HepG2 (cell line): Measurements from ENCODE around the gene HSPA13. TPM values are rescaled to one million over a fixed set of nuclear protein-coding genes. Genes with fewer than 3 reads are reported as not detected.

Experiments
- BRD4 ChIP-seq: sonication (generic); formaldehyde crosslinking; IDR thresholded peaks from 2 replicates; pipeline ENCODE4 v1.4.0; 2020; ENCODE audit warnings: missing genetic modification reagents
- DR1 ChIP-seq: sonication (generic); formaldehyde crosslinking; IDR thresholded peaks from 2 replicates; pipeline ENCODE4 v1.8.0; 2021; ENCODE audit warnings: mild to moderate bottlenecking, missing genetic modification reagents, inconsistent platforms
- FOXA3 ChIP-seq: IDR thresholded peaks from 2 replicates; pipeline ENCODE4 v1.6.1; 2016; ENCODE audit warnings: missing genetic modification reagents, missing compliant biosample characterization
- GATAD2A ChIP-seq: IDR thresholded peaks from 2 replicates; pipeline ENCODE4 v1.6.1; 2016
- HOXA9 ChIP-seq: sonication (generic); formaldehyde crosslinking; IDR thresholded peaks from 2 replicates; pipeline ENCODE4 v1.8.1; 2022; ENCODE audit warnings: missing genetic modification reagents, mild to moderate bottlenecking, moderate library complexity, borderline replicate concordance
- RXRB ChIP-seq: IDR thresholded peaks from 2 replicates; pipeline ENCODE4 v1.6.1; 2016; ENCODE audit warnings: borderline replicate concordance, missing genetic modification reagents, missing compliant biosample characterization
- TGIF2 ChIP-seq: IDR thresholded peaks from 2 replicates; pipeline ENCODE4 v1.6.1; 2016; ENCODE audit warnings: control low read depth, missing compliant biosample characterization
- TP53 ChIP-seq: sonication (generic); formaldehyde crosslinking; conservative IDR thresholded peaks from 2 replicates; pipeline ENCODE4 v1.4.0; 2020; ENCODE audit warnings: missing genetic modification reagents
- ZBTB20 ChIP-seq: sonication (generic); formaldehyde crosslinking; IDR thresholded peaks from 2 replicates; pipeline ENCODE4 v1.8.1; 2023; ENCODE audit warnings: missing genetic modification reagents, low read depth, mild to moderate bottlenecking, borderline replicate concordance
- ZNF225 ChIP-seq: sonication (generic); formaldehyde crosslinking; IDR thresholded peaks from 2 replicates; pipeline ENCODE4 v1.4.0; 2020; ENCODE audit warnings: mild to moderate bottlenecking, missing genetic modification reagents
- ZNF510 ChIP-seq: sonication (generic); formaldehyde crosslinking; IDR thresholded peaks from 2 replicates; pipeline ENCODE4 v1.4.0; 2020; ENCODE audit warnings: low read depth, mild to moderate bottlenecking, missing genetic modification reagents
- ZNF562 ChIP-seq: sonication (generic); formaldehyde crosslinking; IDR thresholded peaks from 2 replicates; pipeline ENCODE4 v1.8.0; 2022; ENCODE audit warnings: missing genetic modification reagents, borderline replicate concordance
- ZNF570 ChIP-seq: sonication (generic); formaldehyde crosslinking; IDR thresholded peaks from 2 replicates; pipeline ENCODE4 v1.4.0; 2020; ENCODE audit warnings: mild to moderate bottlenecking, missing genetic modification reagents, borderline replicate concordance
- ZNF607 ChIP-seq: sonication (generic); formaldehyde crosslinking; IDR thresholded peaks from 2 replicates; pipeline ENCODE4 v1.5.1; 2020; ENCODE audit warnings: missing genetic modification reagents, mild to moderate bottlenecking, borderline replicate concordance
- ZNF639 ChIP-seq: conservative IDR thresholded peaks from 2 replicates; pipeline ENCODE4 v1.6.1; 2018; ENCODE audit warnings: missing genetic modification reagents
- ZNF740 ChIP-seq: sonication (generic); formaldehyde crosslinking; IDR thresholded peaks from 2 replicates; pipeline ENCODE4 v1.4.0; 2020; ENCODE audit warnings: missing genetic modification reagents
- polyA plus RNA-seq, 8 experiments: library from polyadenylated mRNA; depleted of rRNA in 3 of 8; stranded (reverse) in 7 of 8; unstranded in 1 of 8; fragments of >200 nt; fragmentation: Illumina TruSeq in 4 of 8; extraction: Trizol in 4 of 8; gene quantifications; 2 replicates each; pipeline versions ENCODE4 v1.2.1 to v1.2.3, GENCODE V29; 2011 to 2016; ENCODE audit warnings: low read depth in 4 of 8, missing spikeins in 1 of 8, mixed read lengths in 1 of 8; ENCODE audit not compliant: insufficient read depth in 1 of 8
- total RNA-seq, 5 experiments: library from RNA; depleted of rRNA; stranded (reverse); fragments of >200 nt; fragmentation: Illumina TruSeq; extraction: Trizol; gene quantifications; 2 replicates each; pipeline ENCODE4 v1.2.3, GENCODE V29; 2016; ENCODE audit warnings: low read depth in 1 of 5
- TF ChIP-seq, protein P1 (sequence below): sonication (generic); formaldehyde crosslinking; IDR thresholded peaks from 2 replicates; pipeline ENCODE4 v1.4.0; 2020; ENCODE audit warnings: mild to moderate bottlenecking, missing genetic modification reagents
- TF ChIP-seq, protein P2 (sequence below): IDR thresholded peaks from 2 replicates; pipeline ENCODE4 v1.6.1; 2012; ENCODE audit warnings: low read length, improper control_type of control experiment
- TF ChIP-seq, protein P3 (sequence below): sonication (generic); formaldehyde crosslinking; IDR thresholded peaks from 2 replicates; pipeline ENCODE4 v1.4.0; 2020; ENCODE audit warnings: missing genetic modification reagents, mild to moderate bottlenecking, borderline replicate concordance

The HSPA13 gene
- total and polyA plus RNA-seq, 2 of the 13 experiments (the other 11 are each of a cell fraction or from before 2014, with no cell fraction given), result 21.2 to 28.4 TPM

GRCh38 chr21:14382835-14383595 lies at the start of gene HSPA13 (continued):
- TF ChIP-seq, protein P1, sequence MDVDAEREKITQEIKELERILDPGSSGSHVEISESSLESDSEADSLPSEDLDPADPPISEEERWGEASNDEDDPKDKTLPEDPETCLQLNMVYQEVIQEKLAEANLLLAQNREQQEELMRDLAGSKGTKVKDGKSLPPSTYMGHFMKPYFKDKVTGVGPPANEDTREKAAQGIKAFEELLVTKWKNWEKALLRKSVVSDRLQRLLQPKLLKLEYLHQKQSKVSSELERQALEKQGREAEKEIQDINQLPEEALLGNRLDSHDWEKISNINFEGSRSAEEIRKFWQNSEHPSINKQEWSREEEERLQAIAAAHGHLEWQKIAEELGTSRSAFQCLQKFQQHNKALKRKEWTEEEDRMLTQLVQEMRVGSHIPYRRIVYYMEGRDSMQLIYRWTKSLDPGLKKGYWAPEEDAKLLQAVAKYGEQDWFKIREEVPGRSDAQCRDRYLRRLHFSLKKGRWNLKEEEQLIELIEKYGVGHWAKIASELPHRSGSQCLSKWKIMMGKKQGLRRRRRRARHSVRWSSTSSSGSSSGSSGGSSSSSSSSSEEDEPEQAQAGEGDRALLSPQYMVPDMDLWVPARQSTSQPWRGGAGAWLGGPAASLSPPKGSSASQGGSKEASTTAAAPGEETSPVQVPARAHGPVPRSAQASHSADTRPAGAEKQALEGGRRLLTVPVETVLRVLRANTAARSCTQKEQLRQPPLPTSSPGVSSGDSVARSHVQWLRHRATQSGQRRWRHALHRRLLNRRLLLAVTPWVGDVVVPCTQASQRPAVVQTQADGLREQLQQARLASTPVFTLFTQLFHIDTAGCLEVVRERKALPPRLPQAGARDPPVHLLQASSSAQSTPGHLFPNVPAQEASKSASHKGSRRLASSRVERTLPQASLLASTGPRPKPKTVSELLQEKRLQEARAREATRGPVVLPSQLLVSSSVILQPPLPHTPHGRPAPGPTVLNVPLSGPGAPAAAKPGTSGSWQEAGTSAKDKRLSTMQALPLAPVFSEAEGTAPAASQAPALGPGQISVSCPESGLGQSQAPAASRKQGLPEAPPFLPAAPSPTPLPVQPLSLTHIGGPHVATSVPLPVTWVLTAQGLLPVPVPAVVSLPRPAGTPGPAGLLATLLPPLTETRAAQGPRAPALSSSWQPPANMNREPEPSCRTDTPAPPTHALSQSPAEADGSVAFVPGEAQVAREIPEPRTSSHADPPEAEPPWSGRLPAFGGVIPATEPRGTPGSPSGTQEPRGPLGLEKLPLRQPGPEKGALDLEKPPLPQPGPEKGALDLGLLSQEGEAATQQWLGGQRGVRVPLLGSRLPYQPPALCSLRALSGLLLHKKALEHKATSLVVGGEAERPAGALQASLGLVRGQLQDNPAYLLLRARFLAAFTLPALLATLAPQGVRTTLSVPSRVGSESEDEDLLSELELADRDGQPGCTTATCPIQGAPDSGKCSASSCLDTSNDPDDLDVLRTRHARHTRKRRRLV (CRISPR knock-in tag), result no peak
- TF ChIP-seq ZNF570 (CRISPR knock-in tag), result no peak
- no peak for TF ChIP-seq HOXA9 (CRISPR knock-in tag)
- peak; percentile 65 for TF ChIP-seq DR1 (CRISPR knock-in tag)
- no peak for TF ChIP-seq BRD4 (CRISPR knock-in tag)
- TF ChIP-seq ZNF562 (CRISPR knock-in tag), result no peak
- no peak for TF ChIP-seq ZNF740
- TF ChIP-seq TP53 (CRISPR knock-in tag), result no peak
- TF ChIP-seq ZBTB20 (CRISPR knock-in tag), result no peak
- TF ChIP-seq ZNF607, result no peak
- TF ChIP-seq, protein P2, sequence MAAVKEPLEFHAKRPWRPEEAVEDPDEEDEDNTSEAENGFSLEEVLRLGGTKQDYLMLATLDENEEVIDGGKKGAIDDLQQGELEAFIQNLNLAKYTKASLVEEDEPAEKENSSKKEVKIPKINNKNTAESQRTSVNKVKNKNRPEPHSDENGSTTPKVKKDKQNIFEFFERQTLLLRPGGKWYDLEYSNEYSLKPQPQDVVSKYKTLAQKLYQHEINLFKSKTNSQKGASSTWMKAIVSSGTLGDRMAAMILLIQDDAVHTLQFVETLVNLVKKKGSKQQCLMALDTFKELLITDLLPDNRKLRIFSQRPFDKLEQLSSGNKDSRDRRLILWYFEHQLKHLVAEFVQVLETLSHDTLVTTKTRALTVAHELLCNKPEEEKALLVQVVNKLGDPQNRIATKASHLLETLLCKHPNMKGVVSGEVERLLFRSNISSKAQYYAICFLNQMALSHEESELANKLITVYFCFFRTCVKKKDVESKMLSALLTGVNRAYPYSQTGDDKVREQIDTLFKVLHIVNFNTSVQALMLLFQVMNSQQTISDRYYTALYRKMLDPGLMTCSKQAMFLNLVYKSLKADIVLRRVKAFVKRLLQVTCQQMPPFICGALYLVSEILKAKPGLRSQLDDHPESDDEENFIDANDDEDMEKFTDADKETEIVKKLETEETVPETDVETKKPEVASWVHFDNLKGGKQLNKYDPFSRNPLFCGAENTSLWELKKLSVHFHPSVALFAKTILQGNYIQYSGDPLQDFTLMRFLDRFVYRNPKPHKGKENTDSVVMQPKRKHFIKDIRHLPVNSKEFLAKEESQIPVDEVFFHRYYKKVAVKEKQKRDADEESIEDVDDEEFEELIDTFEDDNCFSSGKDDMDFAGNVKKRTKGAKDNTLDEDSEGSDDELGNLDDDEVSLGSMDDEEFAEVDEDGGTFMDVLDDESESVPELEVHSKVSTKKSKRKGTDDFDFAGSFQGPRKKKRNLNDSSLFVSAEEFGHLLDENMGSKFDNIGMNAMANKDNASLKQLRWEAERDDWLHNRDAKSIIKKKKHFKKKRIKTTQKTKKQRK, result no peak
- no peak for TF ChIP-seq ZNF225
- no peak for TF ChIP-seq GATAD2A
- no peak for TF ChIP-seq RXRB (CRISPR knock-in tag)
- TF ChIP-seq ZNF639, result 0 out of 2 replicates have a peak, but pooled peaks have one; percentile 27
- TF ChIP-seq FOXA3 (CRISPR knock-in tag), result no peak
- TF ChIP-seq TGIF2, result no peak
- TF ChIP-seq ZNF510 (CRISPR knock-in tag), result no peak
- TF ChIP-seq, protein P3, sequence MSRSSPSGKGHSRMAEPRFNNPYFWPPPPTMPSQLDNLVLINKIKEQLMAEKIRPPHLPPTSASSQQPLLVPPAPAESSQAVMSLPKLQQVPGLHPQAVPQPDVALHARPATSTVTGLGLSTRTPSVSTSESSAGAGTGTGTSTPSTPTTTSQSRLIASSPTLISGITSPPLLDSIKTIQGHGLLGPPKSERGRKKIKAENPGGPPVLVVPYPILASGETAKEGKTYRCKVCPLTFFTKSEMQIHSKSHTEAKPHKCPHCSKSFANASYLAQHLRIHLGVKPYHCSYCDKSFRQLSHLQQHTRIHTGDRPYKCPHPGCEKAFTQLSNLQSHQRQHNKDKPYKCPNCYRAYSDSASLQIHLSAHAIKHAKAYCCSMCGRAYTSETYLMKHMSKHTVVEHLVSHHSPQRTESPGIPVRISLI (CRISPR knock-in tag), result no peak
